ENCODE results near the gene PLRG1. TPM values are rescaled to one million over a fixed set of nuclear protein-coding genes. Genes with fewer than 3 reads are reported as not detected.

Gene PLRG1
- total and polyA plus RNA-seq, 7 donors = 34.5 to 52.4 (median 43.0) TPM

DNA sequence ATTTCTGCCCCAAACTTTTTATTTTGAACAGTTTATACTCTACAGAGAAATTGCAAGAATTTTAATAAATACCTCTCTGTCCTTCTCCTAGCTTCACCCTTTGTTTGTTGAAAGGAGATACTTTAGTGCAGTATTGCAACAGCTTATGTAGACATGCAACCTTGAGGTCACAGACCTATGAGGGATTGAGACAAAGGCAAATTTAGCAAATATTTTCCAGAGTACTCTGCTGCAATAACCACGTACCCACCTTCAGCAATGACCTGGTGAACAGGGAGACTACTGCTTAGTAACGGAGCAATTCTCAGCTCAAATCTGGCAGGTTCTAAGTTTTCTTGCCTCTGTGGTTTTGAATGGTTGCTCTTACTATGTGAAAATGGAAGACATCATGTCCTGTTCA lies 27.1 kb upstream of the PLRG1 start:
- intact Hi-C loops (cut with DNase I) = no loop called here

DNA sequence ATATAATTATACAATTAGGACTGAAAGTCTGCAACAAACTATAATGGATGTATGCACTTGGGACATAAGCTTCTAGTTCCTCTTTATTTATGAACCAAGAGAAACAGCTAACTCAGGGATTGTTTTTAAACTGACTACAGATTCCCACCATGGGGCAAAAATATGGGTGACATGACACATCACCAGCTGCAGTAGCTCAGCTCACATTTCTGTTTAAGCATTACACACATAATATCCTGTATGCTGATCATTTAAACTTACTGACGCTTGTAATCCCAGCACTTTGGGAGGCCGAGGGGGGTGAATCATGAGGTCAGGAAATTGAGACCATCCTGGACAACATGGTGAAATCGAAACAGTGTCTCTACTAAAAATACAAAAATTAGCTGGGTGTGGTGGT lies 24.1 kb upstream of the PLRG1 start:
- TF ChIP-seq, protein P1, sequence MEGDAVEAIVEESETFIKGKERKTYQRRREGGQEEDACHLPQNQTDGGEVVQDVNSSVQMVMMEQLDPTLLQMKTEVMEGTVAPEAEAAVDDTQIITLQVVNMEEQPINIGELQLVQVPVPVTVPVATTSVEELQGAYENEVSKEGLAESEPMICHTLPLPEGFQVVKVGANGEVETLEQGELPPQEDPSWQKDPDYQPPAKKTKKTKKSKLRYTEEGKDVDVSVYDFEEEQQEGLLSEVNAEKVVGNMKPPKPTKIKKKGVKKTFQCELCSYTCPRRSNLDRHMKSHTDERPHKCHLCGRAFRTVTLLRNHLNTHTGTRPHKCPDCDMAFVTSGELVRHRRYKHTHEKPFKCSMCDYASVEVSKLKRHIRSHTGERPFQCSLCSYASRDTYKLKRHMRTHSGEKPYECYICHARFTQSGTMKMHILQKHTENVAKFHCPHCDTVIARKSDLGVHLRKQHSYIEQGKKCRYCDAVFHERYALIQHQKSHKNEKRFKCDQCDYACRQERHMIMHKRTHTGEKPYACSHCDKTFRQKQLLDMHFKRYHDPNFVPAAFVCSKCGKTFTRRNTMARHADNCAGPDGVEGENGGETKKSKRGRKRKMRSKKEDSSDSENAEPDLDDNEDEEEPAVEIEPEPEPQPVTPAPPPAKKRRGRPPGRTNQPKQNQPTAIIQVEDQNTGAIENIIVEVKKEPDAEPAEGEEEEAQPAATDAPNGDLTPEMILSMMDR (IDR thresholded peaks at IDR 0.05) = no peak
- ATAC-seq = no peak
- Histone ChIP-seq H3K27me3 (ENCODE audit: insufficient read depth in 3 of 3, low read length in 2 of 3) (peaks cover 0 to 5% (median 2%) of the 10 kb centered on the region in 3 donors), H3K27ac (no peak overlapping the region), H3K4me3 (no peak overlapping the region), H3K9me3 (no peaks in the 10 kb centered on the region), H3K4me1 (no peaks in the 10 kb centered on the region), H3K36me3 (ENCODE audit: insufficient read depth in 1 of 2, low read depth in 1 of 2) (no peaks in the 10 kb centered on the region)
- 58 to 66% (median 62%) methylated on average over 3 of the region's 3 CpGs for WGBS, 3 donors
- intact Hi-C loops (cut with DNase I) = no loop called here
- no peak for DNase-seq

More for the DNA sequence above, 27.1 kb upstream of the PLRG1 start:
- TF ChIP-seq, protein P1 (IDR thresholded peaks at IDR 0.05) = no peak
- WGBS, 3 donors = 69 to 77% (median 70%) methylated on average over 2 of the region's 2 CpGs
- Histone ChIP-seq H3K27me3 (ENCODE audit: insufficient read depth in 3 of 3, low read length in 2 of 3) (peaks cover 0 to 2% (median 0%) of the 10 kb centered on the region in 3 donors), H3K4me3 (no peak overlapping the region), H3K36me3 (ENCODE audit: insufficient read depth in 1 of 2, low read depth in 1 of 2) (no peaks in the 10 kb centered on the region), H3K27ac (no peak overlapping the region), H3K9me3 (no peaks in the 10 kb centered on the region), H3K4me1 (no peaks in the 10 kb centered on the region)
- DNase-seq (no peak), ATAC-seq (no peak)

GRCh38 chr4:154573190-154573870 lies 23.1 kb upstream of the PLRG1 start:
- no peaks in the 10 kb centered on the region for H3K4me1 ChIP-seq
- intact Hi-C loops (cut with DNase I) = no loop called here
- ATAC-seq (no peak), DNase-seq (no peak)
- peaks cover 0 to 5% (median 2%) of the 10 kb centered on the region in 3 donors for H3K27me3 ChIP-seq (ENCODE audit: insufficient read depth in 3 of 3, low read length in 2 of 3)
- no peak overlapping the region for H3K27ac ChIP-seq
- TF ChIP-seq, protein P1 (IDR thresholded peaks at IDR 0.05) = no peak
- no peaks in the 10 kb centered on the region for H3K36me3 ChIP-seq (ENCODE audit: insufficient read depth in 1 of 2, low read depth in 1 of 2)
- 69 to 83% (median 74%) methylated on average over 5 of the region's 5 CpGs for WGBS, 3 donors
- H3K4me3 ChIP-seq = no peak overlapping the region
- no peaks in the 10 kb centered on the region for H3K9me3 ChIP-seq

- intact Hi-C loops (cut with DNase I) = no loop called here
- H3K9me3 ChIP-seq = no peaks in the 10 kb centered on the region
- WGBS, 3 donors = 85 to 90% (median 86%) methylated on average over 5 of the region's 5 CpGs
- no peak for ATAC-seq
- no peaks in the 10 kb centered on the region for H3K36me3 ChIP-seq (ENCODE audit: insufficient read depth in 1 of 2, low read depth in 1 of 2)
- no peak for DNase-seq
- H3K27ac ChIP-seq = no peak overlapping the region
- TF ChIP-seq, protein P1 (IDR thresholded peaks at IDR 0.05) = no peak
- no peaks in the 10 kb centered on the region for H3K4me1 ChIP-seq
- H3K27me3 ChIP-seq (ENCODE audit: insufficient read depth in 3 of 3, low read length in 2 of 3) = peaks cover 0 to 5% (median 0%) of the 10 kb centered on the region in 3 donors
- H3K4me3 ChIP-seq = no peak overlapping the region
These were observed 19.4 kb upstream of the PLRG1 start for GRCh38 chr4:154569584-154569983.

DNA sequence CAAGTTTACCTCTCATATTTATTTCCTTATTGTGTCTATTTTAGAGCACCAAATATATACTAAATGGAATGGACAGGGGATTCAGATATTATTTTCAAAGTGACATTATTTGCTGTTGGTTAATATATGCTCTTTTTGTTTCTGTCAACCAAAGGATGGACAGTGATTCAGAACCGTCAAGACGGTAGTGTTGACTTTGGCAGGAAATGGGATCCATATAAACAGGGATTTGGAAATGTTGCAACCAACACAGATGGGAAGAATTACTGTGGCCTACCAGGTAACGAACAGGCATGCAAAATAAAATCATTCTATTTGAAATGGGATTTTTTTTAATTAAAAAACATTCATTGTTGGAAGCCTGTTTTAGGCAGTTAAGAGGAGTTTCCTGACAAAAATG lies 18.8 kb upstream of the PLRG1 start:
- no peaks in the 10 kb centered on the region for H3K9me3 ChIP-seq
- H3K27ac ChIP-seq = no peak overlapping the region
- peaks cover 0 to 5% (median 0%) of the 10 kb centered on the region in 3 donors for H3K27me3 ChIP-seq (ENCODE audit: insufficient read depth in 3 of 3, low read length in 2 of 3)
- no peak for ATAC-seq
- TF ChIP-seq, protein P1 (IDR thresholded peaks at IDR 0.05) = no peak
- no peaks in the 10 kb centered on the region for H3K4me1 ChIP-seq
- 43 to 44% (median 43%) methylated on average over 3 of the region's 3 CpGs for WGBS, 3 donors
- DNase-seq = no peak
- H3K36me3 ChIP-seq (ENCODE audit: insufficient read depth in 1 of 2, low read depth in 1 of 2) = no peaks in the 10 kb centered on the region
- H3K4me3 ChIP-seq = no peak overlapping the region
- intact Hi-C loops (cut with DNase I) = no loop called here

All from psoas muscle (tissue), 8 donors.